Astrocyte of the cerebellum (primary cell): ENCODE measurements around the gene GLYATL2.

Source experiments
- DNase-seq: peaks from one replicate; pipeline ENCODE4 v3.0.0-alpha.2; 2011; ENCODE audit warnings: low read depth
- H3K4me3 ChIP-seq: 2 replicates; pipeline ENCODE4 v1.5.1; 2011; ENCODE audit warnings: mild to moderate bottlenecking, low read depth, low read length, moderate library complexity
- in situ Hi-C: cut with HindIII; loops from 2 replicates; pipeline ENCODE4 v1.10.0; 2017; ENCODE audit warnings: low sequenced_read_pairs
- TF ChIP-seq, protein P1 (sequence below): IDR thresholded peaks from 2 replicates; pipeline ENCODE4 v1.5.1; 2012; ENCODE audit warnings: low read length, low read depth, moderate library complexity, mild to moderate bottlenecking; ENCODE audit errors: missing control alignments

GLYATL2 gene

DNA sequence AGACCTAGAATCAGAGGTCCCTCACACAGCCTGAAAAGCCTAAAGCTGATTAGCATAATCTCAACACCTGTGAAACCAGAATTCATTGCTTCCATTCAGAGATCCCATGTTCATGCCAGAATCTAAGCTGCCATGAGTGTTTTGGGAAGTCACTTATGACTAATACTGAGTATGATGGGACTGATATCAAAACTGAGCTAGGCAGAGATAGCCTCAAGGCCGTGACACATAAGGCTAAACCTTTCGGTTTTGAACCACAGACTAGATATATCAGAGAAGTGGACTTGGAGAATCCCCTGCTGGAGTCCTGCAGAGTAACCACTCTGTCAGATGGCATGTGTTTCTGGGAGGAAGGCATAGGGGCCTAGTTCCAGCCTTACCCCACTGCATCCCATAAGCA is 23.1 kb upstream of the GLYATL2 start:
- DNase-seq: no peak
- in situ Hi-C loops: no loop called here
- no peak overlapping the region for H3K4me3 ChIP-seq
- TF ChIP-seq, protein P1, sequence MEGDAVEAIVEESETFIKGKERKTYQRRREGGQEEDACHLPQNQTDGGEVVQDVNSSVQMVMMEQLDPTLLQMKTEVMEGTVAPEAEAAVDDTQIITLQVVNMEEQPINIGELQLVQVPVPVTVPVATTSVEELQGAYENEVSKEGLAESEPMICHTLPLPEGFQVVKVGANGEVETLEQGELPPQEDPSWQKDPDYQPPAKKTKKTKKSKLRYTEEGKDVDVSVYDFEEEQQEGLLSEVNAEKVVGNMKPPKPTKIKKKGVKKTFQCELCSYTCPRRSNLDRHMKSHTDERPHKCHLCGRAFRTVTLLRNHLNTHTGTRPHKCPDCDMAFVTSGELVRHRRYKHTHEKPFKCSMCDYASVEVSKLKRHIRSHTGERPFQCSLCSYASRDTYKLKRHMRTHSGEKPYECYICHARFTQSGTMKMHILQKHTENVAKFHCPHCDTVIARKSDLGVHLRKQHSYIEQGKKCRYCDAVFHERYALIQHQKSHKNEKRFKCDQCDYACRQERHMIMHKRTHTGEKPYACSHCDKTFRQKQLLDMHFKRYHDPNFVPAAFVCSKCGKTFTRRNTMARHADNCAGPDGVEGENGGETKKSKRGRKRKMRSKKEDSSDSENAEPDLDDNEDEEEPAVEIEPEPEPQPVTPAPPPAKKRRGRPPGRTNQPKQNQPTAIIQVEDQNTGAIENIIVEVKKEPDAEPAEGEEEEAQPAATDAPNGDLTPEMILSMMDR: no peak

DNA sequence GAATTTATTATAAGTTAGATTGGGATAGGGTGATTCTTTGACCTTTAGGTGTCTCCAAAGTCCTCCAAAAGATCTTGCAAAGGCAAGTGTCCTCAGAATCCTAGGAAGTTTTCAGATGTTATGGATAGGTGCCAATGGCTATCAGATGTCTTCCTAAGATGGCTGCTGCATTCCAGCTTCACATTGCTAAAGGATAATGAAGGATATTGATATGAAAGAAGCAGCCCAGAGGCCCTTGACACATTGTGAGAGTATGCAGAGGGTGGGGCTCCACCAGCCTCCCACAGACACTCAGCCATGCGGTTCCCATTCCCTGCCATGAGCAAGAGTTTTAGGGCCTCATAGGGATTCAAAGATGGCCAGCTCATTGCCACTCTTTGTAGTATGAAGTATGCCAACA is 22.3 kb upstream of the GLYATL2 start:
- no peak overlapping the region for H3K4me3 ChIP-seq
- no peak for DNase-seq
- TF ChIP-seq, protein P1: no peak
- in situ Hi-C loops: no loop called here

DNA sequence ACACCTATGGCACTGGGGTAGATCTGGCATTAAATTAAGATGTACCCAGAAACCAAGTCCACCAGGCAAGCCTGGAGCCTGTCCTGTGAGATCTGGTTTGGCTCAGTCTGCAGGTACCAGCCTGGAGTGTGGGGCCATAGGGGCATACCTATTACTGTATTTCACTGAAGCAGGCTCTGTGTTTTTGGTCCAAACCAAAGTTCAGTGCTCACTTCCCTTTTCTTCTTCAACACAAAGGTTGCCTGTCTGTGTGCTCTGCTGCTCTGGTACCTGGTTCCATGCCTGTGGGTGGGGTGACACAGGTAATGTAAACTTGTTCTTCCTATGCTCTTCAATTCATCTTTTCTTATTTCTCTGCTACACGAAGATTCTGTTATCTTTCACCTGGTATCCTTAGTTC is 19.8 kb upstream of the GLYATL2 start:
- TF ChIP-seq, protein P1: no peak
- DNase-seq: no peak
- in situ Hi-C loops: no loop called here
- no peak overlapping the region for H3K4me3 ChIP-seq

DNA sequence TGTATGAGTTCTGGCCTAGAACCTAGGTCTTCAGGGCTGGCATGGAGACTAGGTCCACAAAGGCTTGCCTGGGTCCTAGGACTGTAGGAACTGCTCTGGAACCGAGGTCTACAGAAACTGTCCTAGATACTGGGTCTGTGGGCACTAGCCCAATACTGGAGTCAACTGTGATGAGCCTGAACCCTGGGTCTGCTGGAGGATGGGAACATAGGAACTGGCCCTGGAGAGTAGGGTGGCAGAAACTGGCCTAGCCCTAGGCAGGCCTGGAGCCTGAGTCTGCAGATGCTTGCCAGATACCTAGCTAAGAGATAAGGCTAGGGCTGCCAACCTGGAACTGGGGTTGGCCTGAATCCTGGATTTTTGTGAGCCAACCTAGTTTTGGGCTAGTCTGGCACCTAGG is 19.2 kb upstream of the GLYATL2 start:
- DNase-seq: no peak
- H3K4me3 ChIP-seq: no peak overlapping the region
- in situ Hi-C loops: no loop called here
- TF ChIP-seq, protein P1: no peak

DNA sequence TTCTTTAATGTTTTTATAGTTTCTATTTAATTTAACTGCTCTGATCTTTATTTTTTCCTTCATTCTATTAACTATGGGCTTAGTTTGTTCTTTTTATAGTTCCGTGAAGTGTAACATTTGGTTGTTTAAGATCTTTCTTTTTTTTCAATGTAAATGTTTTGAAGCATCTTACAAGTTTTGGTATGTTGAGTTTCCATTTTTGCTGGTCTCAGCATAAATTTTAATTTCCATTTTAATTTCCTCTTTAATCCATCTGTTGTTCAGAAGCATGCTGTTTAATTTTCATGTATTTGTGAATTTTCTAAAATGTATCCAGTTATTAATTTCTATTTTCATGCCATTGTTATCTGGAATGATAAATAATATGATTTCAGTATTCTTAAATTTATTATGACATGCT is 17.0 kb upstream of the GLYATL2 start:
- DNase-seq: no peak
- in situ Hi-C loops: no loop called here
- TF ChIP-seq, protein P1: no peak
- H3K4me3 ChIP-seq: no peak overlapping the region

DNA sequence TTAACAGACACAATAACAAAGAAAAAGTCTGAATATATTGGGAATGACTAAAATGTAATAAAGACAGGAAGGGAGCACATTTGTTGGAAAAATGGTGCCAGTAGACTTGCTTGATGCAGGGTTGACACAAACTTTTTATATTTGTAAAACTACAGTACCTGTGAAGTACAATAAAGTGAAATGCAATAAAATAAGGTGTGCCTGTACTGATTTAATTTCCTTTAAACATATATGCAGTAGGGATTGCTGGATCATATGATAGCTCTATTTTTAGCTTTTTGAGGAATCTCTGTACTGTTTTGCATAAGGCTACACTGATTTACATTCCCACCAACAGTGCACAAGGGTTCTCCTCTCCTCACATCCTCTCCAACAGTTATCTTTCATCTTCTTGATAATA is 12.3 kb upstream of the GLYATL2 start:
- TF ChIP-seq, protein P1: no peak
- H3K4me3 ChIP-seq: no peak overlapping the region
- DNase-seq: no peak
- in situ Hi-C loops: no loop called here

DNA sequence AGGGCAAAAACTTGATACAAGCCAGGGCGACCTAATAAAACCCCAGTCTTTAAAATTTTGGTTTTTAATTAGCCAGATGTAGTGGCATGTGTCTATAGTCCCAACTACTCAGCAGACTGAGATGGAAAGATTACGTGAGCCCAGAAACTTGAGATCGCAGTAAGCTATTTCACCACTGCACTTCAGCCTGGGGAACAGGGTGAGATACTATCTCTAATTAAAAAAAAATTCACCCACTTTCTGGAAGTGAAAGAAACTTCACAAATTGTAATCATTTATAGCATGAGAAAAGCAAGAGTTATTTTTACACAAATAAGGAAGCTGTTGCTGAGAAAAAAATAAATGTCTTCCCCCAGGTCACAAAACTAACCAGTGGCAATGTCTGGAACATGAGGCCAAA is 882 bp upstream of the GLYATL2 start:
- no peak overlapping the region for H3K4me3 ChIP-seq
- in situ Hi-C loops: no loop called here
- no peak for DNase-seq
- TF ChIP-seq, protein P1: no peak
